ENCODE data around the gene CD160.
"Not testable (repeated sequence)": the region's sequence is repeated elsewhere in the genome, so short reads cannot be mapped to it uniquely, and the experiment has no call there.

The CD160 gene

DNA sequence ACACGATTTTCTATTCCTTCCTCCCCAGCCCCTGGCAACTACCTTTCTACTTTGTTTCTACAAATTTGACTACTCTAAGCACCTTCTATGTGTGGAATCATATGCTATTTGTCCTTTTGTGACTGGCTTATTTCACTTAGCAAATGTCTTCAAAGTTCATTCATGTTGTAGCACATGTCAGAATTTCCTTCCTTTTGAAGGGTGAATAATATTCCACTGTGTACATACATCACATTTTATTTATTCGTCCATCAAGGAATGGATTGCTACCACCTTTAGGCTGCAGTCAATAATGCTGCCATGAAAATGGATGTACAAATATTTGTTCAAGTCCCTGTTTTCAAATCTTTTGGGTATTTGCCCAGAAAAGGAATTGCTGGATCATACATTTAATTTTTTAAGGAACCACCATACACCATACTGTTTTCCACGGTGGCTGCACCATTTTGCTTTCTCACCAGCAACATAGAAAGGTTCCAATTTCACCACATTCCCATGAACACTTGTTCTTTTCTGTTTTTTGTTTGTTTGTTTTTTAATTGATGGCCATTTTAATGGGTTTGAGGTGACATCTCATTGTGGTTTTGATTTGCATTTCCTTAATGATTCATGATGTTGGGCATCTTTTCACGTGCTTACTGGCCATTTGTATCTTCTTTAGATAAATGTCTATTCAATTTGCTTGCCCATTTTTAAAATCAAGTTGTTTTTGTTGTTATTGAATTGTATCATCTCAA, 8.8 kb upstream of the CD160 start:
- no peak for FAIRE-seq

DNA sequence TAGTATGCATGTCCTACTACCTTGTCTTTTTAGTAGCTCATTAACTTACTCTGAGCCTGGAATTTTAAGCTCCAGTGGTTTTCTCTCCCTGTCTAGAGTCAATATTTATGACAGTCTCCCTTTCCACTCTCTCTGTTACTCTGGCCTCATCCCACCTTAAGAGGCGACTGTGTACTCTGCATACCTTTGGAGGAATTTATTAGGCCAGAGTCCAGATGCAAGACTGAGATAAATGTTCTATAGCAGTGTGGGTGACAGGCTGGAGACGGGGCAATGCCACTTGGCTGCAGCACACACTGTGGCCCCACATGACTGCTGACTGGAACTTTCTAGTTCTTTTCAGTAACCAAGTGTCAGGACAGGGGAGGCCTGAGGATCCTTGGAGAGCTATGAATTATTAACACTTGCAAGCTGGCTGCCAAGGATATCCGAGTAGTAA, 8.1 kb upstream of the CD160 start:
- no peak for FAIRE-seq

DNA sequence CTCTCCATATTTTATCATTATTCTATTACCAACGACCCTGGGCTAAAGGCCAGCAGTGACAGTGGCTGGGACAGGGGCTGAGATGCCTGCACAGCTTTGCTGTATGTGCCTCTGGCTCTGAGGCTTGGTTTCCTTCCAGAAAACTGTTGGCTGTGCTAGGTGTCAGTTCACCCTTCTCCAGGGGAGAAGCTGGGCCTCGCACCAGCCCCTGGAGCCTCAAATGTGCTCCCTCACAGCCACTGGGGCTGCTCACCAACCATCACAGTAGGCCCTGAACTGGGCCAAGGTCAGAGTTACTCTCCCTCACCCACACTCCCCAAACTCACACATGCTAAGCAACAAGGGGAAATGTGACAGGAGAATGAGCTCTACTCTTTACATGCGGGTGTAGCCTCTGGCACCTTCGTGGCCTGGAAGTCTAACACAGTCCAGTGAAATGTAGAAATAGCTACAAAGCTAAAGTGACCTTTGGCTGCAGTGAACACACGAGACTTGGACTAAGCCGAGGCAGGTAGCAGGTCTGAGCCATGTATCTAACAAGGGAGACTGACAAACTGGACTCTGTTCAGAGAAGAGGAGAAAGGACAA, 4.7 kb upstream of the CD160 start:
- no peak for FAIRE-seq

DNA sequence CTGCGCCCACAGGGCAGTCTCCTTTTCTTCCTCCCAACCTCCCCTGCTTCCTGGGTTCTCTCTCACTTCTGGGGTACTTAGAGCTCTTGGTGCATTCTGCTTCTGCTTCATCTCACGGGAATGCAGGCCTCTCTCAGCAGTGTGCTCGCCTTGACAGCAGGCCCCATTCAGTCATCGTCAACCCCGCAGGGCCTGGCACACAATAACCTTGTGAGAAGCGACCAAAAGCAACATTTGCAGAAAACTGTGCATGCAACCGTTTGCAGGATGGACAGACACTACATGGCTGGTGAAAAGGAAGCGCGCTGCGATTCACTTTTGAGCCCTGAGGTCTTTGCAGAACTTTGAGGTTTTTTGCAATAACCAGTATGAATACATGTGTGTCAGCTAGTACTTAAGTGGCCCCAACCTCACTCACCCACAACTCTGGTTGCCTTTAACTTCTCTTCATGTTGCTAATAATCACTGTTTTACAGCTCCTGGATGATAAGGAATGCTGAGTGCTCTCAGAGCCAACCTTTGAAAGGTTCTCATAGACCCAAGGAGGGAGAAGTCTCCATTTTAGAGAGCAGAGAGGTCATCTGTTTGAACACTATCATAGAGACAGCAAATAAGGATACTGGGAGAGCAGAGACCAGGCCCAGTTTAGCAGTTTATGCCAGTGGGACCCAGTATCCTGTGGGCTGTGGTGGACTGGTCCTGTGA, 2.5 kb upstream of the CD160 start:
- FAIRE-seq, result no peak

DNA sequence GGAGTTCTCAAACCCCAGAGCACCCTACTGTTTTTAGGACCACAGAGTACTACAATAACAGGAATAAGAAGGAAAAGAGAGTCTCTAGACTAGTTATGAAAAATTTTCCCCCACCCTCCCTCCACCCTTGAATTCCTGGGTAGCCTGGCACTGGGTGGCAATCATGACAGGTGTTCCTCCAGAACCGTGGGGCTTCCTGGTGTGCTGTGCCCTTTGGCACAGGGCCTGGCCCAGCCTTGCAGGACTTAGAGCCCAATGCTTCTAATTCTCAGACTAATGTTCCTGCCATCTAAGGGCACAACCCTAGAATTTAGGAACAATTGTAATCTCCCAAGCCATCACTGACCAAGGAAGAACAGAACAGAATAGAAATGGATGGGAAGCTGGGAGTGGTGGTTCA, 1.5 kb upstream of the CD160 start:
- FAIRE-seq, result no peak

DNA sequence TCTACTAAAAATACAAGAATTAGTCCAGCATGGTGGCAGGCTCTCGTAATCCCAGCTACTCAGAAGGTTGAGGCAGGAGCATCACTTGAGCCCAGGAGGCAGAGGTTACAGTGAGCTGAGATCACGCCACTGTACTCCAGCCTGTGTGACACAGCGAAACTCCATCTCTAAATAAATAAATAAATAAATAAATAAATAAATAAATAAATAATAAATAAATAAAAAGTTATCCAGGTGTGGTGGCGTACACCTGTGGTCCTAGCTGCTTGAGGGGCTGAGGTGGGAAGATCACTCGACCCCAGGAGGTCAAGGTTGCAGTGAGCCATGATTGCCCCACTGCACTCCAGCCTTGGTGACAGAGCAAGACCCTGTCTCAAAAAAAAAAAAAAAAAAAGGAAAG, 834 bp upstream of the CD160 start:
- not testable (repeated sequence) for FAIRE-seq

DNA sequence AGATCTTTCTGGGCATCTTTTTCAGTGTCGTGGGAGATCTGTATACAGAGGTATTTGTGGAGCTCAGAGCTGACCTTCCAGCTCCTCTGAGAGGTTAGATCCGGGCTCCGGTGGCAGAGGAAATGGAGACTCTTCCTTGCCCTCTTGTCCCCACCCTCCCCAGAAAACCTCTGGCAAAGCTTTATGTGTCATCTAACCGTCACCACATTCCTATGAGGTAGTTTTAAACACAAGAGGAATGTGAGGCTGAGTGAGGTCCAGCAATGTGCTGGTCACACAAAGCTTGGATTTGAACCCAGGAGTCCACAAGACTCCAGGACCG, 1.2 kb downstream of the CD160 start:
- FAIRE-seq, result no peak

DNA sequence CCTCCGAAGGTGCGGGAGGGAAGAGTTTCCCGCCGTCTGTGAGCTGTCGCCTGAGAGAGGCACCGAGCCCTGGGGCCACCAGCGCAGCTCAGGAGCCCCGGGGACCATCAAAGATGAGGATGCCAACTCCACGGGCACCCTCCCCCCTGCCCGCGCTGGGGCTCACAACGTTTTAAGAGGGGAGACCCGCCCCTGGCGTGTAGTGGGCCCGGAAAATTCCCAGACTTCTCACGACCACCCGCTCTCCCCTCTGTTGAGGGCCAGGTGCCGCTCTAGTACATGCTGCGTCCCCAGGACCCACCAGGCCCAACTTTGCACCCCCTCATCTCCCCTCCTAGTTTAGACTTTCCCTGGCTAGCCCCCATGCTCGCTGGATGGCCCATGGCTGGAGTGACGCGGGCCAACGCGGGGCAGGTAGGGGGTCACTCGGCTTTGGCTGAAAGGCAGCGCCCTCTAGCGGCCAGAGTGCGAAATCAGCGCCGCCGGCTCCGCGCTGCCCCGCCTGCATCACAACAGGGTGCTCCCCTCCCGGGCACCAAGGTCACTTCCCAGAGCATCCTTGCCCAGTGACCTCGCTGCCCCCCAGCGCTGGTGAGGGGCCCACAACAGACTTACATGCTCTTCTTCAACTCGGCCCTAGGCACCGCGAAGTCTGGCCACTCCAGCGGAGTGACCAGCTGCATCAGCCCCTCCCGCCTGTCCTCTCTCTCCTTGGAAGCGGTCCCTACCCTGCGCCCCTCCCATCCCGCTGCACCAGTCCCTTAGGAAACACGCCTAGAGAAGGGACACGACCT, 1.8 kb downstream of the CD160 start:
- no peak for FAIRE-seq

DNA sequence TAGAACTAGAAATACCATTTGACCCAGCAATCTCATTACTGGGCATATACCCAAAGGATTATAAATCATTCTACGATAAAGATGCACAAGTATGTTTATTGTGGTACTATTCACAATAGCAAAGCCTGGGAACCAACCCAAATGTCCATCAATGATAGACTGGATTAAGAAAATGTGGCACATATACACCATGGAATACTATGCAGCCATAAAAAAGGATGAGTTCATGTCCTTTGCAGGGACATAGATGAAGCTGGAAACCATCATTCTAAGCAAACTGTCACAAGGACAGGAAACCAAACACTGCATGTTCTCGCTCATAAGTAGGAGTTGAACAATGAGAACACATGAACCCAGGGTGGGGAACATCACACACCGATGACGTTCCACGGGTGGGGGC, 6.9 kb downstream of the CD160 start:
- FAIRE-seq, result not testable (repeated sequence)

DNA sequence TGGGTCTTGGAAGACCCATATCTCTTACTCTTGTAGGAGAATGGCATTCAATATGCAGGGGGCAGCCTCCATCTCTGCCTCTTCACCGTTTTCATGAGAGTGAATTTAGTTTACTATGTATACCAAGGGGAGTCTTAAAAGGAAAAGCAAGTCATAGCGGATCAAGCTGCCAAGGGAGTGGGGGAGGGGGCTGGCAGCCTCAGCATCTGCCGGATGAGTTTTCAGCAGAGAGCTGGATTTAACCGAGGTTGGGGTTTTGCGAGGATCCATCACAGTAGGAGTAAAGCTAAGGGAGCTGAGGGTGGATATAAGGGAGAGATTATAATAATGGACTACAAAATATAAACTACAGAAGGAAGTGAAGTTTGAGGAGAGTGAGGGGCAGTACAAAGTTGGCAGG, 9.9 kb downstream of the CD160 start:
- no peak for FAIRE-seq

DNA sequence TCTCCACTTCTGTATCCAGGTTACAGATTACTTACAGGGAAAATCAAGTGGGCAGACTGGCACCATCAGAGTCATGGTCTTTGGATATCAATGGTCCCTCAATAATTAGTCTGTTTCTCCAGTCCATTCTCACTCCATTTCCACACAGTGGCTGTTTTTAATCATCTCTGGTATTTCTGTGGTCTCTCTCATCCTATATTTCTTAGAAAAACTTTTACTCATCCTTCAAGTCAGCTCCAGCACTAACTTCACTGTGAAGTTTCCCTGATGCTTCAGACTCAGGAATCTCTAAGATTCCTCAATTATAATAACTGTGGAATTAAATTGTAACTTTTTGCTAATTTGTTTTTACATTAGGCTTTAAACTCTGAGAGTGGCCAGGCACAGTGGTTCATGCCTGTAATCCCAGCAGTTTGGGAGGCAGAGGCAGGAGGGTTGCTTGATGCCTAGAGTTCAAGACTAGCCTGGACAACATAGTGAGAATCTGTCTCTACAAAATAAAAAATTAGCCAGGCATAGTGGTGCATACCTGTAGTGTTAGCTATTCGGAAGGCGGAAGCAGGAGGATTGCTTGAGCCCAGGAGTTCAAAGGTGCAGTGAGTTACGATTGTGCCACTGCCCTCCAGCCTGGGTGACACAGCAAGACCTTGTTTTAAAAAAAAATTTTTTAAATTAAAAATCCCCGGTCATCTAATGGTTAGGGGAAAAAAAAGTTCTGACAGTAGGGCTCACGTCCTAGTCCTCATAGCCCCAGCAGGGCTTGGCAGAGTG, 10.6 kb downstream of the CD160 start:
- no peak for FAIRE-seq

DNA sequence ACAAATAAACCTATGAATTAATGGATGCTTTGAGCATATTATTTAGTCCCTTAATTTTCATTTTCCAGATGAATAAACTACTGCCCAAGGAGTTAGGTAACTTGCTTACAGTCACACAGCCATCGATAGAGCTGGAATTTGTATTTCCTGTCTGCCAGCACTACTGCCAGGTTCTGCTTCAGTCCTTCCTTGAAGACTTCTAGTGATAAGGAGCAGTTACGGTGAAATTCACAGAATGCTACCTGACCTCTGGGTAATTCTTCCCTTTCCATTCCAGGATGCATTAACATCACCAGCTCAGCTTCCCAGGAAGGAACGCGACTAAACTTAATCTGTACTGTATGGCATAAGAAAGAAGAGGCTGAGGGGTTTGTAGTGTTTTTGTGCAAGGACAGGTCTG, 11.2 kb downstream of the CD160 start:
- FAIRE-seq, result no peak

DNA sequence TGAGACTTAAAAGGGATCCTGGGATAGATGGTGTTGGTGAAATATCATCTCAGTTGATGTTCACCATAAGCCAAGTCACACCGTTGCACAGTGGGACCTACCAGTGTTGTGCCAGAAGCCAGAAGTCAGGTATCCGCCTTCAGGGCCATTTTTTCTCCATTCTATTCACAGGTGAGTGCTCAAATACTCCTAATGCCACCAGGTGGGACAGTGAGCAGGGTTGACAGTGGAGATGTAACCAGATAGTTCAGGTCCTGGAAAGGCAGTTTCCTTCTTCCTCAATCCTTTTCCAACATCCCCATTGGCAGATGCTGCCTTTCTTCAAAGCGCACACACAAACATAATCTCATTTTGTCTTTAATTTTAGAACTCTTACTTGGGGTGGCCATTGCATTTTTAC, 11.6 kb downstream of the CD160 start:
- FAIRE-seq, result no peak

DNA sequence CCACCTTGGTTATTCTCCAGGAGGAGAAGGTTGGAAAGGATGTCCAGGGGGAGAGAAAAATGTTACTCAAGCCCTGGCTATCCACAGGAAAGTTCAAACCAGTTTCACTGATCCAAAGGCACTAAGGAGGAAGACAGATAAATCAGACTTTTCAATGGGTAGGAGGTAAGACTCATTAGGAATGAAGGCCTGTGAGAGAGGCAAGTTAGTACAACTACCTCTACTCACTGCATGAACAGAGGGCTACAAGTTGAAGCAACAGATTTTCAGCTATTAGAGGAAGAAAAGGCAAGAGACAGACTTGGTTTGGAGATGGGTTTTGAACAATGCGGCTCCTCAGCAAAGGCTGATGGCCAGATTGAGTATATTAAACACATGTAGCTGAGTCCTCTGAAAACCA, 16.9 kb downstream of the CD160 start:
- no peak for FAIRE-seq

DNA sequence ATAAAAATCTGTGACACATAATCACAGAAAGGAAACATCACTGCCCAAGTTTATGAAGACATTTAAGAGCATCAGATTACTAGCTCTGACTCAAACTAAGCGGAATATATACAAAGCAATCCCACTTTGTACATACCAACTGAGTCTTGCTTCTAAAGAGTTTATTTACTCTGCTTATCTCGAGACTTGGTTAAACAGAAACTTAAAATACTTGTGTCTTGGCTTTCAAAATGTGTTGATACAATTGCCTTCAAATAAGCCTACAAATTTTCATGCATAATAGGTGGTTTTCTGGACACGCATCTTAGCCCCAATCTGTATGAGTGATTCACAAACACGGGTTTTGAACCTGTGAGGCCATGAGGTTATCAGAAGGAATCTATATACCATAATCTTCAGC, 21.0 kb downstream of the CD160 start:
- FAIRE-seq, result no peak

DNA sequence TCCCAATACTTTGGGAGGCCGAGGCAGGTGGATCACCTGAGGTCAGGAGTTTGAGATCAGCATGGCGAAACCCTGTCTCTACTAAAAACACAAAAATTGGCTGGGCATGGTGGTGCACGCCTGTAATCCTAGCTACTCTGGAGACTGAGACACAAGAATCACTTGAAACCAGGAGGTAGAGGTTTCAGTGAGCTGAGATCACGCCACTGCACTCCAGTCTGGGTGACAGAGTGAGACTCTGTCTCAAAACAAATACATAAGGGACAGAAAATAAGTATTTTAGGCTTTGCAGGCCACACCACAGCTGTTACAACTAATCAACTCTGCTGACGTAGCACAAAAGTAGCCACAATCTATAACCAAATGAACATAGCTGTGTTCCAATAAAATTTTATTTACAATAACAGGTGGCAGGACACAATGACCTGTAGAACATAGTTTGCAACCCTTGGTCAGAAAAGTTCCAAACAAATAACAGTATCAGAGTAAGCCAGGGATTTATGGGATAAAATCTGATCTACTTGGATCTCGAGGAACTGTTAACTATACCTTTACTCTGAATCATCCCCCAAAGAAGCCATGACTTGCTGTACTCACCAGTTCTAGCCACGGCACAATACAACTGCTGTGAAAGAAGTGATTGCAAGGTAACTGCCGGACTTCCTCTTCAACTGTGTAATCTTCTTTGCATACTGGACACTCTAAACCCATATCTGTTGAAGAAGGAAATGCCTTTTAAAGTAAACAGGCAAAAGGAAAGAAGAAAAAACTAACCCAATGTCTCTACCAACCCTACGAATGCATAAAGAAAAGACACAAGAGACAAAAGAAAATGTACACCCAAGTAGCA, 28.3 kb downstream of the CD160 start:
- FAIRE-seq, result no peak

DNA sequence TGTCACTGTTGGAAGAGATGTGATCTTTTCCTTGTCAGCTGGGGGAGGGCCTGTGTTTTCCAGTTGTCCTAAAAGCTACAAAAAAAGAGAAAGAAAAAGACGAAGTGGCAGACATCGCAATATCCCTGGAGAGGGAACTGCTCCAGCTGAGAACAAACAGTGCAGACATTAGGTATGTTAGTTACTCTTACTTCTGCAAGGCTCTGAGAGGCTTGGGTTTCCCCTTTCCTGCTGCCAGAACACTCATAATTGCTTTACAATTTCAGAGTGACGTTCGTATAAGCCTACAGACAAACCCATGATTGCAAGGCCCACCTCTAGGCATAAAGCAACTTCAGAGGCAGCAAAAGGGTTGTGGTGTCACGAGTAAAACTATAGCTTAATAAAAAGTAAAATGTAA, 31.1 kb downstream of the CD160 start:
- FAIRE-seq, result no peak

DNA sequence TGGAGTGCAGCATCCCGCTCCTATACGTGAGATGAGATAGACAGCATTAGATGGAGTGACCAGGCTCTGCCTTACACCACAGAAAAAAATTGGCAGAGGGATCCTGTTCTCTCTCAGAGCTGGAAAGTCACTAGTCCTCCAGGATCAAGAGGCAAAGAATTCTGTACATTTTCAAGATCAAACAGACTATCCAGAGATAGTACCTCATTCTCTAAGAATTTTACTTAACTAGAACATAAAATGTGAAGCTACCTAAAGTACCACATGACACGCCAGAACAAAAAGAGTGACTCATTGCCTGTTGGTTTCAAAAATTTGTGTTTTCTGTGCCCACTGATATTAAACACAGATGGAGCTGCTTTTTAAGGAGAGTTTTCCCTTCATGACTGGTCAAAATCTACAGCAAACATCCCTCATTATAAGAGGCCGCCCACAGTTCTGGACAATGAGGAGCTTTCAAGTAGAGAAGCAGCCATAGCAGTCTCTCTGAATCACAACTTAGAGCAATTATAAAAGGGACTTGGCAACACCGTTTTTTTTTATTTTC, 32.3 kb downstream of the CD160 start:
- no peak for FAIRE-seq

DNA sequence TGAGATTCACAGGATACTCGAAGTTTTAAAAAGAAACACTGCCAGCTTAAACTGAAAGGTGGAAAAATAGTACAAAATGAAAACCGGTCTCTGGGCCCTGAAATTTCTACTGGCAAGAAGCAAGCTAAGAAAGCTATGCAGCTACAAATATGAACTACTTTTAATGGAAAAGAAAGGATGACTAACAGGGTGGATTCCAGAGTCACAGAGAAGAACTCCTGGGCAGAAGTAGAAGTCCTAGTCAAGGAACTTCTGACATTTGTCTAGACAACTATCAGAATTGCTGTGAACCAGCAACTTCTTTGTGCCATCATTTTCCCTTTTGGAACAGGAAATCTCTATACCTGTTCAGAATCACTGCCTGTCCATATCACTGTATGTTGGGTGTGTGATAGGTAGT, 38.1 kb downstream of the CD160 start:
- no peak for FAIRE-seq

DNA sequence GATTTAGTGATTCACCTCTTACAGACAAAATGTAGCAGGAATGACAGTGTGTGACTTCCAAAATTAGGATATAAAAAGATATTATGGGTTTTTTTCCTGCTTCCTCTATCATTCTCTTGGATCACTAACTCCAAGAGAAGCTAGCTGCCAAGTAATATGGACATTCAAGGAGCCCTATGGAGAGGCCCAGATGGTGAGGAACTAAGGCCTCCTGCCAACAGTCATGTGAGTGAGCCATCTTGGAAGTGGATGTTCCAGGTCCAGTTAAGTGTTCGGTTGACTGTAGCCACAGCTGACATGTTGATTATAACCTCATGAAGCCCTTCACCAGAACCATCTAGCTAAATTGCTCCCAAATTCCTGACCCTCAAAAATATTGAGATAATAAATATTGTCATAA, 38.8 kb downstream of the CD160 start:
- FAIRE-seq, result no peak

DNA sequence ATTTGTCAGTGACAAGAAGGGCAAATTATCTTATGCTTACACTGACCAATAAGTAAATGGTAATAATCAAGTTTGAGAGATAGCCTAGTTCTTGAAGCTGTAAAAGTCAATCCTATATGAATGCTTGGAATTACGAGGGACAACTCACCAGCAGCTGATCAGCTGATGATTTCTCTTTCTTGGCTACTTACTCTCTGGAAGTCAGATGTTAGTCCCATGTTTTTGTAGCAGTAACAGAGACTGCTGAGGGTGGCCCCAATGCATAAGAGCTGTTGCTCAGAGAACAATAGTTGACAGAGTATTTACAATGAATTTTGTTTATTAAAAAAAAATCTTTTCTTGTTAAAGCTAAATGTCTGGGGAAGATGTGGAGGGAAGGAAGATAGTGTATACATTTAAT, 39.3 kb downstream of the CD160 start:
- no peak for FAIRE-seq

DNA sequence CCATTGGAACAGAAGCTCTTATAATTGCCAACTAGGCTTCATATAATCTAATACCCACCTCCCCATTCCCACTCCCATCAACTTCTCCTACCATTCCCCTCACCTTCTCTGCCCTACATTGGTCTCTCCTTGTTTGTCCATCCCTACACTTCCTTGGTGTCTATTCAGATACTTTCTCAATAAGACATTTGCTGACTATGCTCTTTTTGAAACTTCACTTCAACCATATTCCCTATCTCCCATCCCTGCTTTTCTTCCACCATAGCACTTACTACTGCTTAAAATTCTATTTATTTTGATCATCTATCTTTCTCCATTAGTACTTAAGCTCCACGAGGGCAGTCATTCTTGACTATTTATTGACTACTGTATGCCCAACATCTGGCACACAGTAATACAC, 40.4 kb downstream of the CD160 start:
- no peak for FAIRE-seq
